ENCODE data around the gene ZNF432. TPM values are rescaled to one million over a fixed set of nuclear protein-coding genes. Genes with fewer than 3 reads are reported as not detected.
"Not testable (repeated sequence)": the region's sequence is repeated elsewhere in the genome, so short reads cannot be mapped to it uniquely, and the experiment has no call there.

Gene ZNF432
- total RNA-seq (ENCODE audit: low replicate concordance), result 12.7 and 19.1 TPM in 2 replicates
- long read RNA-seq, transcript ZNF432-201 (5 exons, 2,577 nt), result major isoform, 8 of 13 reads
- long read RNA-seq, partial matches to known transcripts, result 1 of 13 reads
- long read RNA-seq, other reads (novel, unspliced or antisense), result 3 of 13 reads

DNA sequence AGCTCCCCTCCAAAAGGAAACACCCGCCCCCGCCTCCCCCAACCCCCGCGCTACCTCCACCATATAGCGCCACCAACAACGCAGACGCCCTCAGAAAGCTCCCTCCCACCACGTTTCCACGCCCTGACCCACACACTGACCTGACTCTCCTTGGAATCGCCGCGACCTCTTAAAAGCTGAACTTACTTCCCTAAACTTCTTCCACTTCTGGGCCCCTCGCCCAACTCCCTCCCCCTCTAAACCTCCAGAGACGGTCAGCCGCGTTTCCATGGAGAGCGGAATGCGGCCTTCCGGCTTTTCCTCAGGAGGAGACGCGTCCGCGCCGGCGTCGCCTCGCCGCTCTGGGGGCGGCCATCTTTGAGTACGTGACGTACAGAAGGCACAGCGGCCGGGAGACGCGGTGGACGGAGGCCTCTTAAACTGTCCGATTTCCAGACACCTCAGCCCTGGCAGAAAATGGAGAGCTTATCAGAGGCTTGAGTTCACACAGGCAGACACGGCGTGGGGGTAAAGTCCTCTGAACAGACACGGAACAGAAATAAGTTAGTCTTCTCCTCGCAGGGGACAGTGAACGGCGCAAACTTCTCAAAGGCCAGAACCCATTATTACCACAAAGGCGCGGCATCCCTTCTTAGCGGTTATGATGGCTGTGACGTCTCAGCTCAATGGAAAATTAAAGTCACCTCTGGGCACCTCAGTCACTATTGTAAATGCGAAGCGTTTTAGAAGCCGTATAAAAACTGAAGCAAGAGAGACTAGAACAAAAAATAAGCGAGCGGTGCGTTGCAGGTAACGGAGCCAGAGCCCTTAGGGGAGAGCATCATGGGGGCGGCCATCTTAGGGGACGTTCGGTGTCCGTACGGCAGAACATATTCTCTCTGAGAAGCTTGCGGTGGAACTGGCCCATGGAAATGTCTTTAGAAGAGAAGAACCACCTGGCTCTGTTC, at the start of gene ZNF432:
Gene ZNF432 (minus strand): TSS at position 284 of the 947 bp plus-strand sequence. CDS start 1,970 bp downstream, outside the sequence.
- DNase-seq (ENCODE audit: extremely low spot score, unreplicated experiment), result peak; percentile 94
- Mint-ChIP-seq H3K4me1 (ENCODE audit: unreplicated experiment) (peaks cover 3% of the 10 kb centered on the region), H3K36me3 (peaks cover 46% of the 10 kb centered on the region)

DNA sequence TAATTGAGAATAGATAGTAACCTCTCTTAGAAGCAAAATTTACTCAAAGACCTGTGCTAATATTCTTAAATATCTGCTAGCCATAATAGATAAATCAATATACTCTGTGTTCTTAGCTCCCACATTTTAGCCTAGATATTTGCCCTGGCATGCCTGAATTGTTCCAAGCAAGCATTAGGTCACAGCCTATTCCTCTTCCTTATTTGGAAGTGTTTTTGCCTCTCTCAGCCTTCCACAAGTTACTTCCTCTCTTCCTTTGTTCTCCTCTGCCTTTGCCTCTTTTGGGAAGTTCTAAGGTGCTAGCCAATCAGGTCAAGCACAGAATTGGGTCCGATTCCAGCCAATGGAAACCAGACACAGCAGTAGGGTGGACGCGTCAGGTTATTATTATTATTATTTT, 47.8 kb upstream of the ZNF432 start:
- peaks cover 15% of the 10 kb centered on the region for H3K9me3 Mint-ChIP-seq

More for the DNA sequence above, at the start of gene ZNF432:
- H3K9me3 Mint-ChIP-seq, result peaks cover 15% of the 10 kb centered on the region
- H3K27me3 Mint-ChIP-seq, result no peaks in the 10 kb centered on the region
- H3K27ac Mint-ChIP-seq, result peak within 1 kb of the TSS; percentile 99
- TF ChIP-seq, protein P1, sequence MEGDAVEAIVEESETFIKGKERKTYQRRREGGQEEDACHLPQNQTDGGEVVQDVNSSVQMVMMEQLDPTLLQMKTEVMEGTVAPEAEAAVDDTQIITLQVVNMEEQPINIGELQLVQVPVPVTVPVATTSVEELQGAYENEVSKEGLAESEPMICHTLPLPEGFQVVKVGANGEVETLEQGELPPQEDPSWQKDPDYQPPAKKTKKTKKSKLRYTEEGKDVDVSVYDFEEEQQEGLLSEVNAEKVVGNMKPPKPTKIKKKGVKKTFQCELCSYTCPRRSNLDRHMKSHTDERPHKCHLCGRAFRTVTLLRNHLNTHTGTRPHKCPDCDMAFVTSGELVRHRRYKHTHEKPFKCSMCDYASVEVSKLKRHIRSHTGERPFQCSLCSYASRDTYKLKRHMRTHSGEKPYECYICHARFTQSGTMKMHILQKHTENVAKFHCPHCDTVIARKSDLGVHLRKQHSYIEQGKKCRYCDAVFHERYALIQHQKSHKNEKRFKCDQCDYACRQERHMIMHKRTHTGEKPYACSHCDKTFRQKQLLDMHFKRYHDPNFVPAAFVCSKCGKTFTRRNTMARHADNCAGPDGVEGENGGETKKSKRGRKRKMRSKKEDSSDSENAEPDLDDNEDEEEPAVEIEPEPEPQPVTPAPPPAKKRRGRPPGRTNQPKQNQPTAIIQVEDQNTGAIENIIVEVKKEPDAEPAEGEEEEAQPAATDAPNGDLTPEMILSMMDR (conservative IDR thresholded peaks at IDR 0.05), result no peak
- H3K4me3 Mint-ChIP-seq, result peak within 1 kb of the TSS; percentile 97

DNA sequence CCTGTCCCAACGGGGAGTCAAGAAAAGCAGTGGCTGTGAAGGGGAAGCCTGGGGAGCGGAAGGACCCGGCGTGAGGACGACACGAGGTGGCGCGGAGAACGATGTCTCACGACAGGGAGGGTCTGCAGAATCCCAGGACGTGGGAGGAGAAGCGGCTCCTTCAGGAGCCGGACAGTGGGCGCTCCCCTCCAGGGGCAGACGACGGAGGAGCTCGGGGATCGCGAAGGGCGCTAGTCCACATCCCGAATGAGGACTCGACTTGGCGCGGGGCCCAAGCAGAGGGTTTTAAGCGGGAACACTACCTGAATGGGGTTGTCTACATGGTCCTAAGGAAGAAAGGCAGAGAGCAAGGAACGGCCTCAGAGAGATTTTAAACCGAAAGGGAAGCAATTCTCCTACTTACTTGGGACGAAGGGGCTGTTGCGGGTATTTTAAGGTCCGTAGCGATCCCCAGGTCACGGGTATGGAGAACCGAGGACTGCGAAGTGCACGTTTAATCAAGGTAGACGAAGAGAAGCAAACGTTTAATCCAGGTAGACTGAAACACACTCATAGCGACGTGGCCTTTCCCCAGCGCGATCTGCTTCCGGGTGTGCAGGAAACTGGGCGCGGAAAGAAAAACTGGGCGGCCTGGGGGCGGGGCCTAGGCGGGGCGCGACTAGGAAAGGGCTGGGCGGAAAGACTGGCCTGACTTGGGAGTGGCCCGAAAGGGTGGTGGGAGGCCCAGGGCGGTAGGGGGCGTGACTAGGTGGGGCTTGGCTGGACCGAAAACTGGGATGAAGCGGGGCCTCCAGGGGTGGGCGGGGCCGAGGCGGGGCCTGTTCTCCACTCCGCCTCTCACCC, 46.8 kb upstream of the ZNF432 start, which contains the start of gene ZNF841:
Gene ZNF841 (minus strand): TSS at position 594 of the 843 bp plus-strand sequence. CDS start 10,964 bp downstream, outside the sequence.
- Mint-ChIP-seq H3K9me3 (peaks cover 21% of the 10 kb centered on the region), H3K27ac (peak within 1 kb of the TSS; percentile 91), H3K27me3 (no peaks in the 10 kb centered on the region), H3K4me3 (peak within 1 kb of the TSS; percentile 97), H3K36me3 (peaks cover 39% of the 10 kb centered on the region), H3K4me1 (ENCODE audit: unreplicated experiment) (peaks cover 20% of the 10 kb centered on the region)
- peak; percentile 94 for DNase-seq (ENCODE audit: extremely low spot score, unreplicated experiment)
- TF ChIP-seq, protein P1 (conservative IDR thresholded peaks at IDR 0.05), result peak; percentile 21

More for the DNA sequence above, 47.8 kb upstream of the ZNF432 start:
- not testable (repeated sequence) for DNase-seq (ENCODE audit: extremely low spot score, unreplicated experiment); H3K27me3 Mint-ChIP-seq
- Mint-ChIP-seq H3K4me3 (peak overlapping the region; percentile 97), H3K36me3 (peaks cover 30% of the 10 kb centered on the region), H3K27ac (peak overlapping the region; percentile 91), H3K4me1 (ENCODE audit: unreplicated experiment) (peaks cover 20% of the 10 kb centered on the region)

DNA sequence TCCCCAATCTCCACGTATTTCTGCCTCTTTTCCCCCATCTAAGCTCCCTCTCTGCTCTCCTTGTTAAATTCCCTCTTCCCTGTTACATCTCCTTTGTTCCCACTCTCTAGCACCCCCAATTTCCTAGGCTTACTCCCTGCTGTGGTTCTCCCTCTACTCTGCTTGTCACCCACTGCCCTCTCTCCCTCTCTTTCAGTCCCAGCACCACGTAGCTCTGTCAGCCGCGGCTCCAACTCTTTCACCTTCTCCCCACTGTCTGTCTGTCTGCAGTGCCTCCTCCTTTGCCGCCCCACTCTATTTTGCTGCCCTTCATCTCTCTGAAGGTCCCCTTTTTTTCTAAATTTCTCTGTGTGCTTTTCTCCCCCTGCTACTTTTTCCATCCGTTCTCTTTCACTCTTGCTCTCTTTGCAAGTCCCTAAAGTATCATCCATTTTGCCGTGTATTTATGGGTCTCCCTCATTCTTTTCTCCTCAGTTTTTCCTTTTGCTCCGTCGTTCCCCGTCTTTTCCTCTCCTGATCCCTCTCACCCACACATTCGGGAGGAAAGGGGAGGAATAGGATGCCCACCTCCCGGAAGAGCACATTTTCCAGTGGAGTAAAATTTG, 46.0 kb upstream of the ZNF432 start:
- H3K27ac Mint-ChIP-seq, result peak overlapping the region; percentile 91
- DNase-seq (ENCODE audit: extremely low spot score, unreplicated experiment), result no peak
- peaks cover 47% of the 10 kb centered on the region for H3K36me3 Mint-ChIP-seq
- peaks cover 20% of the 10 kb centered on the region for H3K4me1 Mint-ChIP-seq (ENCODE audit: unreplicated experiment)
- H3K4me3 Mint-ChIP-seq, result peak overlapping the region; percentile 97
- no peaks in the 10 kb centered on the region for H3K27me3 Mint-ChIP-seq
- H3K9me3 Mint-ChIP-seq, result peaks cover 21% of the 10 kb centered on the region
- TF ChIP-seq, protein P1 (conservative IDR thresholded peaks at IDR 0.05), result no peak

DNA sequence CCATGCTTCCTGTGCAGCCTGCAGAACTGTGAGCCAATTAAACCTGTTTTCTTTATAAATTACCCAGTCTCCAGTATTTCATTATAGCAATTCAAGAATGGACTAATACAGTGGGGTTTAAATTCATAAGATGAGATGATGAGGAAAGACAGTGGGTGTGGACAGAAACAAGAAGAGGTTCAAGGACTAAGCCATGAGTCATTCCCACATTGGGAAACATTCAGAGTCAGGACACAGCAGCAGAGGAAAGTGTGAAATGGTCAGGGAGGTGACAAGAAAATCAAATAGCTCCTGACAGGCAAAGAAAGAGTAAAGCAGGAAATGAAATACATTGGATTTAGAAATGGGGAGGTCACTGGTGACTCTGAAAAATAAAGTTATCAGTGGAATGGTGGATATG, 37.8 kb upstream of the ZNF432 start:
- Mint-ChIP-seq H3K9me3 (peaks cover 10% of the 10 kb centered on the region), H3K27me3 (no peaks in the 10 kb centered on the region), H3K4me3 (no peak overlapping the region), H3K4me1 (ENCODE audit: unreplicated experiment) (no peaks in the 10 kb centered on the region), H3K36me3 (peaks cover 93% of the 10 kb centered on the region), H3K27ac (no peak overlapping the region)
- DNase-seq (ENCODE audit: extremely low spot score, unreplicated experiment), result no peak
- TF ChIP-seq, protein P1 (conservative IDR thresholded peaks at IDR 0.05), result no peak
